Pancreas (tissue), 10 donors: Measurements from ENCODE around the gene NUDT8. TPM values are rescaled to one million over a fixed set of nuclear protein-coding genes. Genes with fewer than 3 reads are reported as not detected.

Experiments used
- ATAC-seq, 4 donors: fragments of 200-7000 bp; cut with Tn5 transposase; one replicate each; pipeline versions ENCODE4 v1.8.0 to v1.9.1; 2020; ENCODE audit warnings: mild to moderate bottlenecking in 4 of 4, moderate library complexity in 4 of 4
- DNase-seq, 6 donors: peaks; one replicate each; pipeline ENCODE4 v3.0.0-alpha.2; 2020
- FAIRE-seq: peaks from 2 replicates; lab custom pipeline; 2012; peaks lifted over from hg19 to GRCh38; lab: Jason Lieb, UNC
- H3K27ac ChIP-seq, 4 donors: fragments of 200-600 bp; sonication (generic); 1 replicate in 3 of 4; 2 replicates in 1 of 4; pipeline versions ENCODE4 v1.5.0 to v1.8.0; 2020
- H3K27me3 ChIP-seq, 4 donors: fragments of 200-600 bp; one replicate each; pipeline ENCODE4 v1.8.0; 2021
- H3K36me3 ChIP-seq, 3 donors: fragments of 200-600 bp; sonication (generic) in 1 of 3; one replicate each; pipeline versions ENCODE4 v1.5.0 to v1.8.0; 2020 to 2021
- H3K4me1 ChIP-seq, 3 donors: fragments of 200-600 bp; one replicate each; pipeline ENCODE4 v1.8.0; 2021
- H3K4me3 ChIP-seq, 4 donors: fragments of 200-600 bp; sonication (generic) in 2 of 4; one replicate each; pipeline versions ENCODE4 v1.5.0 to v1.8.0; 2020 to 2021
- H3K9me3 ChIP-seq, 4 donors: fragments of 200-600 bp; one replicate each; pipeline ENCODE4 v1.8.0; 2021
- CTCF ChIP-seq, 4 donors: fragments of 200-600 bp; sonication (generic) in 3 of 4; IDR thresholded peaks; one replicate each; pipeline versions ENCODE4 v1.5.0 to v1.8.0; 2021; ENCODE audit warnings: antibody characterized with exemption in 4 of 4
- WGBS, 2 donors: extraction: QIAGEN DNeasy Blood & Tissue Kit; methylation state at CpG; one replicate each; pipeline ENCODE4 v1.1.7; 2013; 5-methylcytosine and 5-hydroxymethylcytosine counted together
- intact Hi-C, 3 donors: fragments of 100-400 bp; cut with DNase I; formaldehyde crosslinking; loops; one replicate each; pipeline versions ENCODE4 v1.11.1 to v1.14.2; 2022
- polyA plus RNA-seq, 2 donors: library from polyadenylated mRNA; stranded (reverse); fragments of 200-250 nt; gene quantifications; one replicate each; pipeline ENCODE4 v1.2.3, GENCODE V29; 2013
- total RNA-seq, 6 donors: library from RNA; stranded (reverse); fragmentation: NEBNext Ultra II Directional in 4 of 6; extraction: Animal tissue kit (Norgen Biotek cat#: 25700) in 4 of 6; gene quantifications; one replicate each; pipeline versions ENCODE4 v1.2.1 to v1.2.4, GENCODE V29; 2021 to 2023
- donor health status: healthy with polysubstance abuse.
- donor health status: DM: no; HTN: no; CAD: no; lungs with moderate emphysema.
- donor health status: DM: no; HTN: no; CAD: no.
- donor health status: control.
- donor health status: control.
- donor health status: Bipolar disorder and iron deficiency.
- donor health status: DM: yes; HTN: yes; CAD: no.
- donor health status: DM: no; HTN: no; CAD: no.
- donor health status: DM: no; HTN: no; CAD: no.
- donor health status: DM: yes; HTN: yes; CAD: no.

The NUDT8 gene
- total and polyA plus RNA-seq, 8 donors: 4.3 to 11.0 (median 6.3) TPM

DNA sequence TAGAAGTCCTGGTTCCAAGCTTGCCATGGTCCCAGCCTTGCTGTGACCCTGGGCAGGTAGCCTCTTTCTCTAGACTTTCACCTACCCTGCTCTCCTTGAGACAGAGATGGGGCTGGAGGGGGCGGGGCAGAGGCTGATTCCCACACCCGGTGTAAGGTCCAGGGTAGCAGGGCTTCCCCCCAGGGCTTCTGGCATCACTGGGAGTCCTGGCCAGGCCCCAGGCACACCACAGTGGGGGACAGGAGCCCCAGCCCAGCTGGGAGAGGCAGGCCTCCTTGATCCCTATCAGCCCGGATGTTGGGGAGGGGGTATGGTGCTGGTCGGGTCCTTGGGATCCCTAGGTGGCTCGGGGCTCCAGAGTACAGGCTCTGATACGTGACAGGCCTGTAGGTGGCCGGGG, 1.7 kb upstream of the NUDT8 start:
- no peaks in the 10 kb centered on the region for H3K27me3 ChIP-seq
- TF ChIP-seq CTCF (IDR thresholded peaks at IDR 0.05): no peak
- peaks cover 11 to 23% (median 23%) of the 10 kb centered on the region in 3 donors for H3K4me1 ChIP-seq
- H3K4me3 ChIP-seq: no peak overlapping the region
- no peak for FAIRE-seq
- H3K36me3 ChIP-seq: no peaks in the 10 kb centered on the region
- ATAC-seq: no peak
- no peak overlapping the region for H3K27ac ChIP-seq
- intact Hi-C loops: no loop called here
- no peaks in the 10 kb centered on the region for H3K9me3 ChIP-seq
- DNase-seq: peak in 5 of 6 donors; percentile 32 to 81 (median 58)
- 56 to 64% methylated on average over 7 of the region's 7 CpGs for WGBS, 2 donors

DNA sequence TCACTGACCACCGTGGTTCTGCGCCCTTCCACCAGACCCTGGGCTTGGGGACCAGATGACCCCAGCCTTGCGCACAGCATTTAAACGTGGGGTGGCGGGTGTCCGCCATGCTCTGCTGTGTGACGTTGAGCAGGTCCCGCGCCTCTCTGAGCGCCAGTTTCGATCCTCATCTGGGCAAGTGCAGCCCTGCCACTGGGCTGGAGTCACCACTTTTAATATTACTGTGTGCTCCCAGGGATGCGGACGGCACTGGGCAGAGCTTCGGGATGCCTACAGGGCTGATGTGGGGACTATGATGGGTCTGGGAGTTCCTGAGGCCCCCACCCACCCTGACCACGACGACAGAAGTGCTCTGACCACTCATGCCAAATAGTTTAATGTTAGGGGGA, 1.2 kb upstream of the NUDT8 start:
- Histone ChIP-seq H3K4me3 (peak overlapping the region; percentile 35 to 73 (median 48)), H3K27me3 (no peaks in the 10 kb centered on the region), H3K4me1 (peaks cover 11 to 23% (median 23%) of the 10 kb centered on the region in 3 donors), H3K36me3 (no peaks in the 10 kb centered on the region), H3K27ac (peak overlapping the region; percentile 63 to 89 (median 82)), H3K9me3 (no peaks in the 10 kb centered on the region)
- no peak for FAIRE-seq
- no peak for ATAC-seq
- DNase-seq: no peak
- 52% methylated on average over 16 of the region's 16 CpGs for WGBS, 2 donors
- no peak for TF ChIP-seq CTCF (IDR thresholded peaks at IDR 0.05)
- intact Hi-C loops: no loop called here

- WGBS, 2 donors: 1% methylated on average over 36 to 70 of the region's 70 CpGs
- Histone ChIP-seq H3K36me3 (no peaks in the 10 kb centered on the region), H3K4me1 (peaks cover 11 to 23% (median 23%) of the 10 kb centered on the region in 3 donors), H3K27ac (peak overlapping the region; percentile 84 to 89 (median 86)), H3K4me3 (peak overlapping the region; percentile 42 to 73 (median 54)), H3K27me3 (no peaks in the 10 kb centered on the region), H3K9me3 (no peaks in the 10 kb centered on the region)
- TF ChIP-seq CTCF (IDR thresholded peaks at IDR 0.05): peak; percentile 43 to 56 (median 53)
- intact Hi-C loops: no loop called here
- DNase-seq (peak; percentile 98 to 100 (median 99)), ATAC-seq (peak; percentile 81 to 92 (median 84)), FAIRE-seq (no peak)
Measured at GRCh38 chr11:67630228-67630942, 648 bp upstream of the NUDT8 start.

GRCh38 chr11:67628710-67629385, 889 bp downstream of the NUDT8 start:
- H3K4me3 ChIP-seq: peak overlapping the region; percentile 32 to 73 (median 54)
- H3K27ac ChIP-seq: peak overlapping the region in 3 of 4 donors; percentile 84 to 89 (median 87)
- FAIRE-seq: no peak

More at GRCh38 chr11:67628710-67629385, 889 bp downstream of the NUDT8 start:
- no peak for ATAC-seq
- 29 to 34% methylated on average over 25 of the region's 25 CpGs for WGBS, 2 donors
- DNase-seq: peak in 4 of 6 donors; percentile 26 to 79 (median 52)
- no peak for TF ChIP-seq CTCF (IDR thresholded peaks at IDR 0.05)
- H3K27me3 ChIP-seq: no peaks in the 10 kb centered on the region
- intact Hi-C loops: loop anchor here in 1 of 3 donors (5.0 kb wide), 1 partner anchor 33 kb away; no protein-coding TSS in a partner anchor
- peaks cover 11 to 23% (median 23%) of the 10 kb centered on the region in 3 donors for H3K4me1 ChIP-seq
- no peaks in the 10 kb centered on the region for H3K9me3 ChIP-seq
- H3K36me3 ChIP-seq: no peaks in the 10 kb centered on the region
